ENCODE measurements around the gene ENO1.

The ENO1 gene

DNA sequence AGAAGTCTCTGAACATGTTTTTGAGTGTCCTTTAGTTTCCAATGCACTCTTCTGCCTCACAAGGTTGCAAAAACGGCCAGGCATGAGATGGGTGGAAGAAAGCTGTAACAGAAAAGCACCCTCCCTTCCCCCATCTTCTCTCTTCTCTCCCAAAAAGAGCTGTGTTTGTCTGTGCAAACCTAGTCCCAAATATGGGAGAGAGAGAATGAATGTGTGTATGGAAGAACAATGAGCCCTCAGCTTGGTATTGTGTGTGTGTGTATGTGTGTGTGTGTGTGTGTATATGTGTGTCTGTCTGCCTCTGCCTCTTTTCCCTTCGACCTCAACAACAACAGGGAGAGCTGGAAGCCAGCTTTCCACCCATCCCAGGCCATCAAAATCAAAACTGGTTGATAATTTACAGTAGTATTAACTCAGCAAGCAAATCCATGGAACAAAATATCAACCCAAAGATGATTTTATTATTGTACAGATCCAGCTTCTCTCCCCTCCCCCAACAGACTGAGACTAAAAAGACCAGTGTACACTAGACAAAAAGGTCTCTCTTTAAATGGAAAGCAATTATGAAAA is 62.8 kb downstream of the ENO1 start:
- TF ChIP-seq CTCF (IDR thresholded peaks at IDR 0.05; ENCODE audit: borderline replicate concordance, insufficient read depth, low read depth, low read length), result no peak
- H3K4me3 ChIP-seq (ENCODE audit: low read depth, low read length), result no peak overlapping the region

GRCh38 chr1:8814865-8815264 is 63.6 kb downstream of the ENO1 start:
- no peak overlapping the region for H3K4me3 ChIP-seq (ENCODE audit: low read depth, low read length)

GRCh38 chr1:8813991-8814390 is 64.5 kb downstream of the ENO1 start:
- no peak for TF ChIP-seq CTCF (IDR thresholded peaks at IDR 0.05; ENCODE audit: borderline replicate concordance, insufficient read depth, low read depth, low read length)
- H3K4me3 ChIP-seq (ENCODE audit: low read depth, low read length), result no peak overlapping the region

More at GRCh38 chr1:8814865-8815264, 63.6 kb downstream of the ENO1 start:
- no peak for TF ChIP-seq CTCF (IDR thresholded peaks at IDR 0.05; ENCODE audit: borderline replicate concordance, insufficient read depth, low read depth, low read length)

DNA sequence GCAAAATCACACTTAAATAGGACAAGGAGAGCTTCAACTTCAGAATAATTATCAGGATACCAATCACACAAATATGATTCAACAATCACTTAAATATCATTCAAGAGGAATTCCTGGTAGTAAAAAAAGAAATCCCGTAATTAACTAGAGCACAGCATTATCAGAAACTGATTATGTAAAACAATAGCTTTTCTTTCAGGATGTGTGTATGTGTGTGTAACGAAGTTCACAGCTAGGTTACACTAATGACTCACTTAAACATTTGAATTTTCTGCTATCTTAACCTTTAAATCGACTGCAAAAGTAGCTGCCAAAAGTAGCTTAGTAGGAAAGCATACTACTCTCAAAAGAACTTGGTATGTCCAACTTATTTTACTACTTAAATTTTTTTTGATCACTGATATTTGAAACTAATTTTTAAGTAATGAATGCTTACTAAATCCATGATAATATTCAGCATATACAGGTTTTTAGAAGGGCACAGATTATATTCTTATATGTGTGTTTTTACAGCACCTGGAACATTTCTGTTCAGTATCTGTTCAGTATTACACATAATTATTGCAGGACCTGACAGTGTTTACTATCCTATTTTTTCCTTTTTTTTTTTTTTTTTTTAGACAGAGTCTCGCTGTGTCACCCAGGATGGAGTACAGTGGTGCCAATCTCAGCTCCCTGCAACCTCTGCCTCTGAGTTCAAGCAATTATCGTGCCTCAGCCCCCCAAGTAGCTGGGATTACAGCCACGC is 65.3 kb downstream of the ENO1 start:
- no peak for TF ChIP-seq CTCF (IDR thresholded peaks at IDR 0.05; ENCODE audit: borderline replicate concordance, insufficient read depth, low read depth, low read length)
- no peak overlapping the region for H3K4me3 ChIP-seq (ENCODE audit: low read depth, low read length)

GRCh38 chr1:8812081-8812480 is 66.4 kb downstream of the ENO1 start:
- no peak overlapping the region for H3K4me3 ChIP-seq (ENCODE audit: low read depth, low read length)
- no peak for TF ChIP-seq CTCF (IDR thresholded peaks at IDR 0.05; ENCODE audit: borderline replicate concordance, insufficient read depth, low read depth, low read length)

All from GM12875 (cell line).